HG02981 (cell line): ENCODE data around the gene LDHAL6B.

Experiments used
- ATAC-seq: cut with Tn5 transposase; IDR thresholded peaks from one replicate; pipeline ENCODE4 v1.9.1; 2021; ENCODE audit warnings: mild to moderate bottlenecking, moderate library complexity; ENCODE audit not compliant: unreplicated experiment

Gene LDHAL6B

DNA sequence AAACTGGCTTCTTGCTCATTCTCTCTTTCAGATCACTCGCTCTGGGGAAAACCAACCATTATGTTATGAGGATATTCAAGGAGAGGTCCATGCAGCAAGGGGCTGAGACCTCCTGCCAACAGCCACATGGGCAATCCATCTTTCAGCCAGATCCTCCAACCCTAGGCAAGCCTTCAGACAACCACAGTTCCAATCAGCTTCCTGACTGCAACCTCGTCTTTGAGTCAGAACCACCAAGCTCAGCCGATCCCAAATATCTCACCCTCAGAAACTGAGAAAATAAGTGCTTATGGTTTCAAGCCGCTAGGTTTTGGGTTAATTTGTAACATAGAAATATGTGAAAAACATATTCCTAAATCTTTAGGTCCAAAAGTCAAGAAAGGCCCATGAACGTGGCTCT, 10.3 kb downstream of the LDHAL6B start:
- ATAC-seq, result no peak

DNA sequence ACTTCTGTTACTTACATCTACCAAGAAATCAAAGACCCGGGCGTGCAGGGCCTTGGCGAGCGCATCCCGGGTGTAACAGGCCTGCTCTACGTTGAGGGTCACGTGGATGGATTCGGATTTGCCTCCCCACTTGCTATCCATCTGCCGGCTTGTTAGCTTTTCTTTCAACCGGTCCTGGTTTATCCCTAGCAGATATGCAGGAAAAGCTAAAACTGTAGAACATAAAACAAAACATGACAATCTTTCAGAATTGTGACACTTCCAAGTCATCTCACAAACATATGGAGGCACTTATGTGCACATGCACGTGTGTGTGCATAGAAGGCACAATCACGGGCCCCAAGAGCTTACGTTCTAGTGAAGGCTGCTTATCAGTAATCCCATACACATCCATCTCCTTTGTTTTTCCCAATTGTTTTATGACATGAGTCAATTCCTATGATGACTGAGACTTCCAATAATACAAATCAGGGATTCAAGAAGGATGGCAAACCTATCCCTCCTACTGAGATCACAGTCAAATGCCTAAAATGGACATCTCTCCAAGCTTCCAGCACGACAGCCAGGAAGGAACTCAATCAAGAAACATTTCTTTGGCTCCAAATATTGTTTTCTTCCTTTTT, 11.3 kb downstream of the LDHAL6B start:
- no peak for ATAC-seq

- ATAC-seq, result no peak
Observed at GRCh38 chr15:59218710-59219109, 12.1 kb downstream of the LDHAL6B start.

GRCh38 chr15:59221511-59222505, 15.2 kb downstream of the LDHAL6B start:
- no peak for ATAC-seq

DNA sequence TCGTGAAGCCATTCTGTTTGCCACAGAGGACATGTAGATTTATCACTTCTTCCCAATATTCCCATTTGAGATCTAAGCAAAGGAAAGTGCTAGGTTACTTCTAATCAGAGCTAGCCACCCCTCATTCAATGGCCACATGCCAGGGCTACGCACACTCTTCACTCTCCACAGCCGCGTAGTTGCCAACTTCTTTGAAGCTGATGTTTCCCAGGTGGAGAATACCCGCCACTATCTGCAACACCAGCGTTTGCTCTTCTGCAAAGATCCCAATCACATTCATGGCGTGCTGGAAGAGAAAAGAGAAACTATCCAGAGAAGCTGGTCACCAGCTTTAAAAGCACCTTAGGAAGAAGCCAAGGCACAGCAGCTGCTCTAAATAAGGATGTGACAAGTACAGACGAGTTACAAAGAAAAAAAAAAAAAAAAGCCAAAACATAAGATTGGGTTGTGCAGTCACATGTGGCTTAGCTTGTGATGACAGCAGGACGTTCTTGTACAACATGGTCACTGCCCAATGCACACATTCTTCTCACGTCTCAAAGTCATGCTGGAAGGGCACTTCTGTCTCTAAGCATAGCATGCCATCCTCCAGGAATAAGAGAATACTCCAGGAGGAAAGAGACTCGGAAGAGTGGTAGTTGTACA, 16.4 kb downstream of the LDHAL6B start:
- no peak for ATAC-seq

DNA sequence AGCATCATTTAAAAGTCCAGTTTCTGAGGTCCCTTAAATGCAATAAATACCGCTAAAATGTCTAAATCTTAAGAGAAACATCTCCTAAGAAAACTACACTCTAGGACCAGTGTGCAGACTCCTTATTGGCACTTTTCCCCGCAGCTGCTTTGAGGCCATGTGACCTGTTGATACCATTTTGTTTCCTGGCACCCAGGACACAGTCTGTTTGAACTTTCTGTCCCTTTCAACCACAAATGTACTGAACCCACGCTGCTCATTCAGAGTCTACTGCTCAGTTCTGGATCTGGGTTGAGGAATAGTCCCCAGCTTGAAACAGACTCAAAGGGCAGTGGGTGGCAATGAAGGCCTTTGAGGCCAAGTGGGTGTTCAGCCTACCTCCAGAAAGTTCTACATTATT, 17.1 kb downstream of the LDHAL6B start:
- ATAC-seq, result no peak

GRCh38 chr15:59224474-59224873, 17.8 kb downstream of the LDHAL6B start:
- ATAC-seq, result no peak

- no peak for ATAC-seq
Observed at GRCh38 chr15:59227021-59227420, 20.4 kb downstream of the LDHAL6B start.

DNA sequence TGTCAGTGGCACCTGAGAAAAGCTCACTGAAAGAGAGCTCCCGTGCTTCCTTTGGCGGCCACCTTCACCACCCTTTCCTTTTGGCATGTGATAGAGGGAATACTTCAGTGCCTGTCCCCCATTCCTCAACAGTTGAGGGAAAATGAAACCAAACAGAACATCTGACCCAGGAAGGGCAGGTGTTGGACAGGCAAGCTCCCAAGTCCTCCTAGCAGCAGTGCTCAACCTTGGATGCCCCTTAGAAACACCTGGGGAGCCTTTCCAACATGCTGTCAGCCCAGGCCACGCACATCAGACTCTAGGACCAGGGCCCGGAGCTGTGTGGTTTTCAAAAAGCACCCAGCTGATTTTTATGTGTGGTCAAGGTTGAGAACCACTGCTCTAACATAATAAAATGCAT, 22.4 kb downstream of the LDHAL6B start:
- no peak for ATAC-seq

DNA sequence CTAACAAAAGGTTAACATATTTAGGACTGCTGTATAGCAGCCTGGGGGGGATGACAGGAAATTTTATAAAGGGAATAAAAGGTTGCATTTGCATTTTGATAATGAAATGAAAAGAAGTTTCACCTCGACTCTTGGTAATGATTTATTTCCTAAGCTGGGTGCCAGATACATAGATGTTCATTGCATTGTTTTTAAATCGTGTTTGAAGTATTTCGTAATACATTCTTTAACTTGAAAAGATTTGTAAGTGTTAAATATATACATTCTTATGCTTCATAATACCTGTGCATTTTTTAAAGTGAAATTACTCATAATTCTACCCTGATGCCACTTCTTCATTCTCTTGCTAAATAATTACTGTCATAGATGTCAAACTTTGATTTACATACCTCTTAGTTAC, 22.8 kb downstream of the LDHAL6B start:
- no peak for ATAC-seq

- no peak for ATAC-seq
Observed at GRCh38 chr15:59230531-59231055, 23.9 kb downstream of the LDHAL6B start.

DNA sequence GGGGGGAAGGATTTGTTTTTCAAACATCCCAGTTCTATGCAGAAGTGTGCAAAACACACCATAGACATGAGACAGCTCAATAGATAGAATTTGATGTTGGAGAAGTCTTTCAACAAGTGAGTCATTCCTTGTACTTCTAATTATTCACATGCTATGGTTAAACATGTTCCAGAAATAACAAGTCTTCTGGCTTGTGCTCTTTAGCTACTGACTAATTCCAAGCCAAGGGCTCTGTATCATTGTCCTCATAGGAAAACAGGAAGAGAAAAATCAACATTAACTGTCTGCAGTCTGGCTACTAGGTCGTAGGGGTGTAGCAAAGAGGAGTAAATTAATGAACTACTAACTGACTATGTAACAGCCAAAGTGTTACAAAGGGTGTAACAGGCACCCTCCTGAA, 25.8 kb downstream of the LDHAL6B start:
- ATAC-seq, result no peak

DNA sequence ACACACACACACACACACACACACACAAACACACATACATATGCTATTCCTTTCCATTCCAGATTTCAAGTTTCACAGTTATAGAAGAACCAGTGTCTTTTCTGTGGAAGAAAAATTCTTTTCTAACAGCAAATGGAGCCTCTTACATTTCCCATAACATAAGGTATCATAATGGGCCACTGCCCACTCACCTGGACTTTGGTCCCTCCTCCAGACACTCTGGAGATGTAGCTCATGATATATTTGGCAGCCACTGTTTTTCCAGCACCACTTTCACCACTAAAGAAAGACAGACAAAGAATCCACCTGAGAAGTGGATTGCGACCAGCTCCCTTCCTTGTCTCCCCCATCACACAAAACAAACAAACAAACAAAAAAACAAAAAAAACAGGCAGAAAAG, 29.8 kb downstream of the LDHAL6B start:
- no peak for ATAC-seq

GRCh38 chr15:59237119-59237855, 30.6 kb downstream of the LDHAL6B start:
- peak; percentile 63 for ATAC-seq

DNA sequence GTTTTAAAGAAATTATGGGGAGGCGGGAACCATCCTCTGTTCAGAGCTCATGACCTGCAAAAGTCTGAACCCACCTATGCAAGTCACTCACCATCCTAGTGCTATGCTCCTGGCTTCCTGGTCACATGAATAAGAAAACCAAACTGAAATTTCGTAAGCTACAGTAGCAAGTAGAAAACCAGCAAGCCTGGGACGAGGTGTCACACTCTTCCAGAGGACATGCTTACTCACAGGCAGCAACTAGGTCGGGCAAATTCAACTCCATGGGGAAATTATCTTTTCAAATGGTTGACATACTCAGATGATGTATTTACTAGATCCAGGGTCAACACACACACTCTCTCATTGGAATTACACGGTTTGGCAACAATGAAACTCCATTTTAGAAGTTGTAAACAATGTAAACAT, 31.3 kb downstream of the LDHAL6B start:
- ATAC-seq, result peak; percentile 53

- no peak for ATAC-seq
Observed at GRCh38 chr15:59240036-59240435, 33.4 kb downstream of the LDHAL6B start.

- no peak for ATAC-seq
Observed at GRCh38 chr15:59242649-59243048, 36.0 kb downstream of the LDHAL6B start.

- ATAC-seq, result no peak
Observed at GRCh38 chr15:59243622-59244021, 37.0 kb downstream of the LDHAL6B start.

- ATAC-seq, result peak; percentile 90
Observed at GRCh38 chr15:59244337-59244736, 37.7 kb downstream of the LDHAL6B start.

DNA sequence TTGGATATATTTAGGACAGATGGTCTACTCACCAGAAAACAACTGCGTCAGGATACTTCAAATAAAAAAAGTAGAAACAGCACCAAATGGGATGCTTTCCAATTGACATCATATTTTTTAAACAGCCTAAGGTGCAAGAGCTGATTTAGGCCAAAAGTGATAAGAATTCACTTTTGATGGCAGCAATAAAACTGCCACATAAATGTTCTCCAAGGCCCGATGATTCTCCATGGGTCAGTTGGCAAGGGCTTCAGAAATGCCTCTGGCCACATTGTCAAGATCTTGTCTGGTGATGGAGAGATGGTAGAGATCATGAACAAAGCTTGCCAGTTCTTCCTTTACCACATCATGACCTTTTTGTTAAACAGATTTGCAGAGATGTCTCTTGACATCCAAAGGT, 38.9 kb downstream of the LDHAL6B start:
- no peak for ATAC-seq

- ATAC-seq, result peak; percentile 45
Observed at GRCh38 chr15:59247364-59247763, 40.7 kb downstream of the LDHAL6B start.
